Liver (tissue), 9 donors: ENCODE measurements around the gene NOPCHAP1. TPM values are rescaled to one million over a fixed set of nuclear protein-coding genes. Genes with fewer than 3 reads are reported as not detected.

Experiments used
- DNase-seq: peaks from one replicate; pipeline ENCODE4 v3.0.0-alpha.2; 2017; ENCODE audit warnings: low spot score
- H3K27ac ChIP-seq, 2 donors: one replicate each; pipeline ENCODE4 v1.7.0; 2013; ENCODE audit warnings: inconsistent platforms in 2 of 2, low read length in 2 of 2, control low read depth in 1 of 2, low read depth in 1 of 2, mild to moderate bottlenecking in 1 of 2
- H3K27me3 ChIP-seq, 4 donors: one replicate each; pipeline versions ENCODE4 v1.6.1 to v1.7.0; 2013; ENCODE audit warnings: low read length in 3 of 4, inconsistent platforms in 1 of 4, mild to moderate bottlenecking in 1 of 4, moderate library complexity in 1 of 4; ENCODE audit not compliant: control insufficient read depth in 4 of 4, insufficient read depth in 4 of 4
- H3K36me3 ChIP-seq, 4 donors: one replicate each; pipeline versions ENCODE4 v1.6.1 to v1.7.0; 2013; ENCODE audit warnings: low read length in 3 of 4, mild to moderate bottlenecking in 3 of 4, low read depth in 1 of 4, moderate library complexity in 1 of 4; ENCODE audit not compliant: control insufficient read depth in 4 of 4, insufficient read depth in 3 of 4
- H3K4me1 ChIP-seq, 4 donors: one replicate each; pipeline versions ENCODE4 v1.6.1 to v1.7.0; 2013; ENCODE audit warnings: low read length in 3 of 4, mild to moderate bottlenecking in 3 of 4, moderate library complexity in 1 of 4; ENCODE audit not compliant: control insufficient read depth in 4 of 4, insufficient read depth in 4 of 4
- H3K4me3 ChIP-seq, 3 donors: one replicate each; pipeline versions ENCODE4 v1.6.1 to v1.7.0; 2013; ENCODE audit warnings: low read length in 3 of 3, control low read depth in 1 of 3, low read depth in 1 of 3, mild to moderate bottlenecking in 1 of 3
- H3K9ac ChIP-seq, 2 donors: one replicate each; pipeline ENCODE4 v1.7.0; 2013; ENCODE audit warnings: low read length in 2 of 2, mild to moderate bottlenecking in 2 of 2, moderate library complexity in 2 of 2, control low read depth in 1 of 2, low read depth in 1 of 2
- H3K9me3 ChIP-seq, 4 donors: one replicate each; pipeline versions ENCODE4 v1.6.1 to v1.7.0; 2013; ENCODE audit warnings: low read length in 3 of 4; ENCODE audit not compliant: control insufficient read depth in 4 of 4
- GABPA ChIP-seq, 2 donors: IDR thresholded peaks in 1 of 2; conservative IDR thresholded peaks in 1 of 2; 2 replicates each; pipeline ENCODE4 v1.6.1; 2016; ENCODE audit warnings: antibody characterized with exemption in 2 of 2, mild to moderate bottlenecking in 1 of 2, moderate library complexity in 1 of 2
- HNF4A ChIP-seq, 2 donors: conservative IDR thresholded peaks; 2 replicates each; pipeline ENCODE4 v1.6.1; 2016; ENCODE audit warnings: antibody characterized with exemption in 2 of 2, mild to moderate bottlenecking in 2 of 2
- JUND ChIP-seq, 2 donors: IDR thresholded peaks; 2 replicates each; pipeline ENCODE4 v1.6.1; 2016; ENCODE audit warnings: antibody characterized with exemption in 2 of 2
- NR2F2 ChIP-seq: IDR thresholded peaks from 2 replicates; pipeline ENCODE4 v1.6.1; 2016; ENCODE audit warnings: antibody characterized with exemption
- RAD21 ChIP-seq, 2 donors: IDR thresholded peaks; 2 replicates each; pipeline ENCODE4 v1.6.1; 2016; ENCODE audit warnings: antibody characterized with exemption in 2 of 2, mild to moderate bottlenecking in 2 of 2
- RXRA ChIP-seq, 2 donors: IDR thresholded peaks; 2 replicates each; pipeline ENCODE4 v1.6.1; 2017 to 2018; ENCODE audit warnings: antibody characterized with exemption in 2 of 2, mild to moderate bottlenecking in 1 of 2
- SP1 ChIP-seq: IDR thresholded peaks from 2 replicates; pipeline ENCODE4 v1.6.1; 2018; ENCODE audit warnings: antibody characterized with exemption, mild to moderate bottlenecking
- TAF1 ChIP-seq: conservative IDR thresholded peaks from 2 replicates; pipeline ENCODE4 v1.6.1; 2016; ENCODE audit warnings: antibody characterized with exemption, mild to moderate bottlenecking
- YY1 ChIP-seq: IDR thresholded peaks from 2 replicates; pipeline ENCODE4 v1.6.1; 2016; ENCODE audit warnings: antibody characterized with exemption, mild to moderate bottlenecking
- WGBS: extraction: QIAGEN DNeasy Blood & Tissue Kit; methylation state at CpG from one replicate; pipeline ENCODE4 v1.1.7; 2013; 5-methylcytosine and 5-hydroxymethylcytosine counted together
- polyA plus RNA-seq, 2 donors: library from polyadenylated mRNA; stranded (reverse) in 1 of 2; unstranded in 1 of 2; fragments of 200-250 nt in 1 of 2; fragments of >200 nt in 1 of 2; fragmentation: Nextera tagmentation in 1 of 2; extraction: Ambion mirVana in 1 of 2; gene quantifications; one replicate each; pipeline versions ENCODE4 v1.2.1 to v1.2.3, GENCODE V29; 2013 to 2015
- total RNA-seq, 2 donors: library from RNA; depleted of rRNA; stranded (reverse); fragments of >200 nt; gene quantifications; one replicate each; pipeline ENCODE4 v1.2.3, GENCODE V29; 2014
- TF ChIP-seq, protein P1 (sequence below): IDR thresholded peaks from 2 replicates; pipeline ENCODE4 v1.6.1; 2016; ENCODE audit warnings: antibody characterized with exemption
- TF ChIP-seq, protein P2 (sequence below): IDR thresholded peaks from 2 replicates; pipeline ENCODE4 v1.6.1; 2016; ENCODE audit warnings: antibody characterized with exemption
- TF ChIP-seq, protein P3 (sequence below): IDR thresholded peaks from 2 replicates; pipeline ENCODE4 v1.6.1; 2016; ENCODE audit warnings: antibody characterized with exemption, mild to moderate bottlenecking
- TF ChIP-seq, protein P4 (sequence below): fragments of 150-350 bp; IDR thresholded peaks from 2 replicates; pipeline ENCODE4 v1.5.1; 2017; ENCODE audit warnings: improper control_type of control experiment, low read depth, low read length; ENCODE audit not compliant: missing input control
- TF ChIP-seq, protein P5 (sequence below): IDR thresholded peaks from 2 replicates; pipeline ENCODE4 v1.6.1; 2016; ENCODE audit warnings: antibody characterized with exemption
- donor health status: healthy.
- donor health status: healthy.
- donor health status: healthy.
- donor health status: healthy.
- donor health status: healthy.

NOPCHAP1 gene
- total and polyA plus RNA-seq, 4 donors, result 2.1 to 18.6 (median 3.5) TPM

DNA sequence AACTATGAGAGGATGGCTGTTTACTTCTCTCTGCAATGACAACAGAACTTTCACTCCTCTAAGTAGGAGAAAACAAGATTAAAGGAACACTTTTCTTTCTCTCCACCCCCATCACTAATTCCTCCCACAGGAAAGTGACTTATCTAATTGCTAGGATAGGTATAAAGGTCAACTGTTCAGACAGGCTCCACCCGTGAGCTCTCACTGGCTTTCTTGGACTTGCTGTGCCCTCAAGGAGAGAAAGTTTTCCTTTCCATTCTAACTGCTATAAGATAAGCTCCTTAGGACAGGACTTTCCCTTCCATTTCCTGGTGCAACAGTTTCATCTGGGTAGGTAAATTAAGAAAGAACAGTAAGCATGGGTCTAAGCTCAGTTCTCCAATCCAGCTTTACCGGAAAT is 32.8 kb upstream of the NOPCHAP1 start:
- Histone ChIP-seq H3K9me3 (no peaks in the 10 kb centered on the region), H3K27ac (peak overlapping the region; percentile 9 to 48), H3K36me3 (no peaks in the 10 kb centered on the region), H3K4me3 (no peak overlapping the region), H3K27me3 (no peaks in the 10 kb centered on the region), H3K9ac (peak overlapping the region in 1 of 2 donors; percentile 16), H3K4me1 (peaks cover 11 to 58% (median 36%) of the 10 kb centered on the region in 4 donors)
- DNase-seq, result no peak
- TF ChIP-seq HNF4A (conservative IDR thresholded peaks at IDR 0.05), result peak; percentile 16 to 45
- TF ChIP-seq, protein P1, sequence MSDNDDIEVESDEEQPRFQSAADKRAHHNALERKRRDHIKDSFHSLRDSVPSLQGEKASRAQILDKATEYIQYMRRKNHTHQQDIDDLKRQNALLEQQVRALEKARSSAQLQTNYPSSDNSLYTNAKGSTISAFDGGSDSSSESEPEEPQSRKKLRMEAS, result no peak
- WGBS, result 55% methylated on average over 2 of the region's 2 CpGs

DNA sequence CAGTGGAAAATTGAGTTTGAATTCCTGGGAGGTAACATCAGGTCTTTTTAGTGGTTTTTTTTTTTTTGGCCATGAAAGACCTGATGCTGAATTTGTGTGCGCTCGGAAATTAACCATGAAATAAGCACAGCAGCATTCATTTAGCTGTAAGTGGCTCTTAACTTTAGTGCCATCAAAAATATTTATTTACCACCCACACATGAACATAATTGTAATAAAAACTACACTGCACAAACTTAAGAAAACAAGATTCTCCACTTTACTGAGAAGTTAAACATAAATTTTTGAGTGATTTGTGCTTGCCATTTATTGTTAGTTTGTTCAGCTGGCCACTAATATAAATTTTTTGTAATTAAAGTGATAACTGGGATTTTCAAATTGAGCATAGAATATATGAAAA is 30.4 kb upstream of the NOPCHAP1 start:
- Histone ChIP-seq H3K27ac (no peak overlapping the region), H3K36me3 (no peaks in the 10 kb centered on the region), H3K4me1 (peaks cover 7 to 73% (median 44%) of the 10 kb centered on the region in 4 donors), H3K4me3 (no peak overlapping the region), H3K9me3 (no peaks in the 10 kb centered on the region), H3K27me3 (no peaks in the 10 kb centered on the region), H3K9ac (no peak overlapping the region)
- TF ChIP-seq TAF1, result no peak
- TF ChIP-seq, protein P2, sequence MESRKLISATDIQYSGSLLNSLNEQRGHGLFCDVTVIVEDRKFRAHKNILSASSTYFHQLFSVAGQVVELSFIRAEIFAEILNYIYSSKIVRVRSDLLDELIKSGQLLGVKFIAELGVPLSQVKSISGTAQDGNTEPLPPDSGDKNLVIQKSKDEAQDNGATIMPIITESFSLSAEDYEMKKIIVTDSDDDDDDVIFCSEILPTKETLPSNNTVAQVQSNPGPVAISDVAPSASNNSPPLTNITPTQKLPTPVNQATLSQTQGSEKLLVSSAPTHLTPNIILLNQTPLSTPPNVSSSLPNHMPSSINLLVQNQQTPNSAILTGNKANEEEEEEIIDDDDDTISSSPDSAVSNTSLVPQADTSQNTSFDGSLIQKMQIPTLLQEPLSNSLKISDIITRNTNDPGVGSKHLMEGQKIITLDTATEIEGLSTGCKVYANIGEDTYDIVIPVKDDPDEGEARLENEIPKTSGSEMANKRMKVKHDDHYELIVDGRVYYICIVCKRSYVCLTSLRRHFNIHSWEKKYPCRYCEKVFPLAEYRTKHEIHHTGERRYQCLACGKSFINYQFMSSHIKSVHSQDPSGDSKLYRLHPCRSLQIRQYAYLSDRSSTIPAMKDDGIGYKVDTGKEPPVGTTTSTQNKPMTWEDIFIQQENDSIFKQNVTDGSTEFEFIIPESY, result no peak
- TF ChIP-seq, protein P3, sequence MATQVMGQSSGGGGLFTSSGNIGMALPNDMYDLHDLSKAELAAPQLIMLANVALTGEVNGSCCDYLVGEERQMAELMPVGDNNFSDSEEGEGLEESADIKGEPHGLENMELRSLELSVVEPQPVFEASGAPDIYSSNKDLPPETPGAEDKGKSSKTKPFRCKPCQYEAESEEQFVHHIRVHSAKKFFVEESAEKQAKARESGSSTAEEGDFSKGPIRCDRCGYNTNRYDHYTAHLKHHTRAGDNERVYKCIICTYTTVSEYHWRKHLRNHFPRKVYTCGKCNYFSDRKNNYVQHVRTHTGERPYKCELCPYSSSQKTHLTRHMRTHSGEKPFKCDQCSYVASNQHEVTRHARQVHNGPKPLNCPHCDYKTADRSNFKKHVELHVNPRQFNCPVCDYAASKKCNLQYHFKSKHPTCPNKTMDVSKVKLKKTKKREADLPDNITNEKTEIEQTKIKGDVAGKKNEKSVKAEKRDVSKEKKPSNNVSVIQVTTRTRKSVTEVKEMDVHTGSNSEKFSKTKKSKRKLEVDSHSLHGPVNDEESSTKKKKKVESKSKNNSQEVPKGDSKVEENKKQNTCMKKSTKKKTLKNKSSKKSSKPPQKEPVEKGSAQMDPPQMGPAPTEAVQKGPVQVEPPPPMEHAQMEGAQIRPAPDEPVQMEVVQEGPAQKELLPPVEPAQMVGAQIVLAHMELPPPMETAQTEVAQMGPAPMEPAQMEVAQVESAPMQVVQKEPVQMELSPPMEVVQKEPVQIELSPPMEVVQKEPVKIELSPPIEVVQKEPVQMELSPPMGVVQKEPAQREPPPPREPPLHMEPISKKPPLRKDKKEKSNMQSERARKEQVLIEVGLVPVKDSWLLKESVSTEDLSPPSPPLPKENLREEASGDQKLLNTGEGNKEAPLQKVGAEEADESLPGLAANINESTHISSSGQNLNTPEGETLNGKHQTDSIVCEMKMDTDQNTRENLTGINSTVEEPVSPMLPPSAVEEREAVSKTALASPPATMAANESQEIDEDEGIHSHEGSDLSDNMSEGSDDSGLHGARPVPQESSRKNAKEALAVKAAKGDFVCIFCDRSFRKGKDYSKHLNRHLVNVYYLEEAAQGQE, result no peak
- TF ChIP-seq, protein P4, sequence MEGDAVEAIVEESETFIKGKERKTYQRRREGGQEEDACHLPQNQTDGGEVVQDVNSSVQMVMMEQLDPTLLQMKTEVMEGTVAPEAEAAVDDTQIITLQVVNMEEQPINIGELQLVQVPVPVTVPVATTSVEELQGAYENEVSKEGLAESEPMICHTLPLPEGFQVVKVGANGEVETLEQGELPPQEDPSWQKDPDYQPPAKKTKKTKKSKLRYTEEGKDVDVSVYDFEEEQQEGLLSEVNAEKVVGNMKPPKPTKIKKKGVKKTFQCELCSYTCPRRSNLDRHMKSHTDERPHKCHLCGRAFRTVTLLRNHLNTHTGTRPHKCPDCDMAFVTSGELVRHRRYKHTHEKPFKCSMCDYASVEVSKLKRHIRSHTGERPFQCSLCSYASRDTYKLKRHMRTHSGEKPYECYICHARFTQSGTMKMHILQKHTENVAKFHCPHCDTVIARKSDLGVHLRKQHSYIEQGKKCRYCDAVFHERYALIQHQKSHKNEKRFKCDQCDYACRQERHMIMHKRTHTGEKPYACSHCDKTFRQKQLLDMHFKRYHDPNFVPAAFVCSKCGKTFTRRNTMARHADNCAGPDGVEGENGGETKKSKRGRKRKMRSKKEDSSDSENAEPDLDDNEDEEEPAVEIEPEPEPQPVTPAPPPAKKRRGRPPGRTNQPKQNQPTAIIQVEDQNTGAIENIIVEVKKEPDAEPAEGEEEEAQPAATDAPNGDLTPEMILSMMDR, result no peak
- TF ChIP-seq, protein P5, sequence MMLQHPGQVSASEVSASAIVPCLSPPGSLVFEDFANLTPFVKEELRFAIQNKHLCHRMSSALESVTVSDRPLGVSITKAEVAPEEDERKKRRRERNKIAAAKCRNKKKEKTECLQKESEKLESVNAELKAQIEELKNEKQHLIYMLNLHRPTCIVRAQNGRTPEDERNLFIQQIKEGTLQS, result no peak
- TF ChIP-seq RAD21 (IDR thresholded peaks at IDR 0.05), result no peak
- TF ChIP-seq SP1, result no peak
- no peak for TF ChIP-seq NR2F2
- TF ChIP-seq YY1, result no peak
- no peak for TF ChIP-seq JUND (IDR thresholded peaks at IDR 0.05)
- TF ChIP-seq HNF4A (conservative IDR thresholded peaks at IDR 0.05), result no peak
- TF ChIP-seq GABPA (IDR thresholded peaks at IDR 0.05 in 1 of 2, conservative IDR thresholded peaks at IDR 0.05 in 1 of 2), result no peak
- TF ChIP-seq, protein P1, result no peak
- no peak for TF ChIP-seq RXRA (IDR thresholded peaks at IDR 0.05)
- DNase-seq, result no peak
- 89% methylated on average over 2 of the region's 2 CpGs for WGBS
